GM18511 (cell line): ENCODE measurements around the gene DDR1.

ENCODE experiments used
- ATAC-seq: cut with Tn5 transposase; IDR thresholded peaks from one replicate; pipeline ENCODE4 v1.9.1; 2021; ENCODE audit warnings: mild to moderate bottlenecking, moderate library complexity; ENCODE audit not compliant: unreplicated experiment

DDR1 gene

GRCh38 chr6:30942338-30943060, 58.2 kb downstream of the DDR1 start:
- no peak for ATAC-seq

GRCh38 chr6:30944051-30944450, 59.7 kb downstream of the DDR1 start:
- no peak for ATAC-seq

GRCh38 chr6:30945281-30945680, 61.0 kb downstream of the DDR1 start:
- ATAC-seq, result no peak

GRCh38 chr6:30947231-30947630, 62.9 kb downstream of the DDR1 start:
- no peak for ATAC-seq

- ATAC-seq, result no peak
These were observed 64.5 kb downstream of the DDR1 start for GRCh38 chr6:30948811-30949210.
